Stomach (tissue), 4 donors: ENCODE measurements around the gene RNF11.

ENCODE experiments used
- EP300 ChIP-seq: sonication (generic); formaldehyde crosslinking; IDR thresholded peaks from one replicate; pipeline ENCODE4 v1.6.1; 2017; ENCODE audit warnings: antibody characterized with exemption
- POLR2A ChIP-seq, 4 donors: fragments of 450-650 bp; IDR thresholded peaks; one replicate each; pipeline ENCODE4 v1.6.1; 2016; ENCODE audit warnings: antibody characterized with exemption in 4 of 4, control low read depth in 2 of 4, mild to moderate bottlenecking in 1 of 4, moderate library complexity in 1 of 4
- TF ChIP-seq, protein P1 (sequence below), 7 experiments: fragments of 450-650 bp in 4 of 7; fragments of 200-600 bp in 3 of 7; sonication (generic) in 3 of 7; IDR thresholded peaks; one replicate each; pipeline ENCODE4 v1.5.1; 2016 to 2019; ENCODE audit warnings: antibody characterized with exemption in 7 of 7, control low read depth in 2 of 7, mild to moderate bottlenecking in 1 of 7

DNA sequence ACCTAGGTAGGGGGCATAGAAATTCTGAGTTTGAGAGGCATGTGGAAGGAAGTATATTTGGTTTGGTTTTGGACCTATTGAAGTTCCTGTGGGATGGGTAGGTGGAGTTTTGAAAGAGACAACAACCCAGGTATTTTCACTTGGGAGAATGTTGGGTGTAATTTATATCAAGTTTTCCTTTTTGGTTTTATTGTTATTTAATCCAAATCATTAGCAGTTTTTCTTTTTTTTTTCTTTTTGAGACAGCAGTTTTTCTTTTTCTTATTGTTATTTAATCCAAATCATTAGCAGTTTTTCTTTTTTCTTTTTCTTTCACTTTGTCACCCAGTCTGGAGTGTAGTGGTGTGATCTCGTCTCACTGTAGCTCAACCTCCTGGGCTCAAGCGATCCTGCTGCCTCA is 30.1 kb downstream of the RNF11 start:
- TF ChIP-seq, protein P1, sequence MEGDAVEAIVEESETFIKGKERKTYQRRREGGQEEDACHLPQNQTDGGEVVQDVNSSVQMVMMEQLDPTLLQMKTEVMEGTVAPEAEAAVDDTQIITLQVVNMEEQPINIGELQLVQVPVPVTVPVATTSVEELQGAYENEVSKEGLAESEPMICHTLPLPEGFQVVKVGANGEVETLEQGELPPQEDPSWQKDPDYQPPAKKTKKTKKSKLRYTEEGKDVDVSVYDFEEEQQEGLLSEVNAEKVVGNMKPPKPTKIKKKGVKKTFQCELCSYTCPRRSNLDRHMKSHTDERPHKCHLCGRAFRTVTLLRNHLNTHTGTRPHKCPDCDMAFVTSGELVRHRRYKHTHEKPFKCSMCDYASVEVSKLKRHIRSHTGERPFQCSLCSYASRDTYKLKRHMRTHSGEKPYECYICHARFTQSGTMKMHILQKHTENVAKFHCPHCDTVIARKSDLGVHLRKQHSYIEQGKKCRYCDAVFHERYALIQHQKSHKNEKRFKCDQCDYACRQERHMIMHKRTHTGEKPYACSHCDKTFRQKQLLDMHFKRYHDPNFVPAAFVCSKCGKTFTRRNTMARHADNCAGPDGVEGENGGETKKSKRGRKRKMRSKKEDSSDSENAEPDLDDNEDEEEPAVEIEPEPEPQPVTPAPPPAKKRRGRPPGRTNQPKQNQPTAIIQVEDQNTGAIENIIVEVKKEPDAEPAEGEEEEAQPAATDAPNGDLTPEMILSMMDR (IDR thresholded peaks at IDR 0.05), result no peak
- TF ChIP-seq POLR2A (IDR thresholded peaks at IDR 0.05), result no peak
- TF ChIP-seq EP300, result no peak
